Mesenchymal stem cell (in vitro differentiated cells and primary cell): ENCODE measurements around the gene DDX46.

Experiments
- DNase-seq: peaks from one replicate; pipeline ENCODE4 v3.0.0-alpha.2; 2013
- H2AFZ ChIP-seq: one replicate; pipeline ENCODE4 v1.6.1; 2013; ENCODE audit warnings: low read depth, mild to moderate bottlenecking, control low read depth, inconsistent platforms, low read length, moderate library complexity
- H2AK5ac ChIP-seq: 2 replicates; pipeline ENCODE4 v1.6.1; 2013; ENCODE audit warnings: low read length, moderate library complexity, mild to moderate bottlenecking, inconsistent platforms; ENCODE audit not compliant: severe bottlenecking
- H2BK120ac ChIP-seq: one replicate; pipeline ENCODE4 v1.6.1; 2013; ENCODE audit warnings: low read depth, mild to moderate bottlenecking, inconsistent platforms, low read length, moderate library complexity
- H2BK12ac ChIP-seq, 2 experiments: one replicate each; pipeline ENCODE4 v1.6.1; 2013; ENCODE audit warnings: inconsistent platforms in 2 of 2, low read length in 2 of 2, mild to moderate bottlenecking in 2 of 2, moderate library complexity in 2 of 2, control low read depth in 1 of 2
- H2BK15ac ChIP-seq: one replicate; pipeline ENCODE4 v1.6.1; 2013; ENCODE audit warnings: mild to moderate bottlenecking, low read depth, inconsistent platforms; ENCODE audit not compliant: poor library complexity, severe bottlenecking
- H2BK5ac ChIP-seq: 2 replicates; pipeline ENCODE4 v1.6.1; 2013; ENCODE audit warnings: low read depth, mild to moderate bottlenecking, low read length, control low read depth, inconsistent platforms; ENCODE audit not compliant: poor library complexity, severe bottlenecking
- H3K14ac ChIP-seq, 2 experiments: one replicate each; pipeline ENCODE4 v1.6.1; 2013; ENCODE audit warnings: inconsistent platforms in 2 of 2, low read length in 2 of 2, control low read depth in 1 of 2, mild to moderate bottlenecking in 1 of 2, moderate library complexity in 1 of 2
- H3K18ac ChIP-seq, 2 experiments: one replicate each; pipeline ENCODE4 v1.6.1; 2013; ENCODE audit warnings: inconsistent platforms in 2 of 2, low read length in 2 of 2, control low read depth in 1 of 2, low read depth in 1 of 2, mild to moderate bottlenecking in 1 of 2
- H3K23ac ChIP-seq, 2 experiments: one replicate each; pipeline ENCODE4 v1.6.1; 2013; ENCODE audit warnings: inconsistent platforms in 2 of 2, low read length in 2 of 2, mild to moderate bottlenecking in 2 of 2, moderate library complexity in 2 of 2, control low read depth in 1 of 2
- H3K27ac ChIP-seq: 2 replicates; pipeline ENCODE4 v1.5.1; 2013; ENCODE audit warnings: mild to moderate bottlenecking, moderate library complexity, low read length, control low read depth, inconsistent platforms; ENCODE audit not compliant: poor library complexity, severe bottlenecking
- H3K27me3 ChIP-seq, 2 experiments: 2 replicates each; pipeline versions ENCODE4 v1.6.1 to v1.7.0; 2013; ENCODE audit warnings: low read length in 2 of 2, mild to moderate bottlenecking in 2 of 2, moderate library complexity in 2 of 2, control low read depth in 1 of 2, inconsistent platforms in 1 of 2; ENCODE audit not compliant: control insufficient read depth in 1 of 2, insufficient read depth in 1 of 2
- H3K36me3 ChIP-seq, 2 experiments: 2 replicates each; pipeline versions ENCODE4 v1.6.1 to v1.7.0; 2013; ENCODE audit warnings: low read length in 2 of 2, control low read depth in 1 of 2, inconsistent platforms in 1 of 2, low read depth in 1 of 2, mild to moderate bottlenecking in 1 of 2; ENCODE audit not compliant: insufficient read depth in 2 of 2, control insufficient read depth in 1 of 2
- H3K4ac ChIP-seq, 2 experiments: one replicate each; pipeline ENCODE4 v1.6.1; 2013; ENCODE audit warnings: inconsistent platforms in 2 of 2, low read length in 2 of 2, mild to moderate bottlenecking in 2 of 2, moderate library complexity in 2 of 2, control low read depth in 1 of 2, low read depth in 1 of 2
- H3K4me1 ChIP-seq: 2 replicates; pipeline ENCODE4 v1.6.1; 2013; ENCODE audit warnings: low read depth, low read length, control low read depth; ENCODE audit not compliant: control insufficient read depth, insufficient read depth
- H3K4me2 ChIP-seq: 2 replicates; pipeline ENCODE4 v1.6.1; 2013; ENCODE audit warnings: low read length, mild to moderate bottlenecking, inconsistent platforms; ENCODE audit not compliant: poor library complexity, severe bottlenecking
- H3K4me3 ChIP-seq, 2 experiments: 2 replicates each; pipeline versions ENCODE4 v1.5.1 to v1.7.0; 2013; ENCODE audit warnings: low read length in 2 of 2, mild to moderate bottlenecking in 2 of 2, control low read depth in 1 of 2, low read depth in 1 of 2; ENCODE audit not compliant: insufficient read depth in 1 of 2
- H3K79me1 ChIP-seq: replicated peaks from 2 replicates; pipeline ENCODE4 v1.6.1; 2013; ENCODE audit warnings: mild to moderate bottlenecking, control low read depth, low read length, inconsistent platforms; ENCODE audit not compliant: poor library complexity, severe bottlenecking
- H3K9ac ChIP-seq: 2 replicates; pipeline ENCODE4 v1.7.0; 2013; ENCODE audit warnings: mild to moderate bottlenecking, low read length, moderate library complexity
- H3K9me3 ChIP-seq: 2 replicates; pipeline ENCODE4 v1.7.0; 2013; ENCODE audit warnings: mild to moderate bottlenecking, low read length; ENCODE audit not compliant: control insufficient read depth
- H4K8ac ChIP-seq: one replicate; pipeline ENCODE4 v1.6.1; 2013; ENCODE audit warnings: inconsistent platforms, mild to moderate bottlenecking, low read length, moderate library complexity
- H4K91ac ChIP-seq: one replicate; pipeline ENCODE4 v1.6.1; 2013; ENCODE audit warnings: mild to moderate bottlenecking, low read length, inconsistent platforms
- WGBS: methylation state at CpG from one replicate; pipeline ENCODE4 v1.1.7; 2013; ENCODE audit warnings: mixed read lengths; 5-methylcytosine and 5-hydroxymethylcytosine counted together

DDX46 gene

DNA sequence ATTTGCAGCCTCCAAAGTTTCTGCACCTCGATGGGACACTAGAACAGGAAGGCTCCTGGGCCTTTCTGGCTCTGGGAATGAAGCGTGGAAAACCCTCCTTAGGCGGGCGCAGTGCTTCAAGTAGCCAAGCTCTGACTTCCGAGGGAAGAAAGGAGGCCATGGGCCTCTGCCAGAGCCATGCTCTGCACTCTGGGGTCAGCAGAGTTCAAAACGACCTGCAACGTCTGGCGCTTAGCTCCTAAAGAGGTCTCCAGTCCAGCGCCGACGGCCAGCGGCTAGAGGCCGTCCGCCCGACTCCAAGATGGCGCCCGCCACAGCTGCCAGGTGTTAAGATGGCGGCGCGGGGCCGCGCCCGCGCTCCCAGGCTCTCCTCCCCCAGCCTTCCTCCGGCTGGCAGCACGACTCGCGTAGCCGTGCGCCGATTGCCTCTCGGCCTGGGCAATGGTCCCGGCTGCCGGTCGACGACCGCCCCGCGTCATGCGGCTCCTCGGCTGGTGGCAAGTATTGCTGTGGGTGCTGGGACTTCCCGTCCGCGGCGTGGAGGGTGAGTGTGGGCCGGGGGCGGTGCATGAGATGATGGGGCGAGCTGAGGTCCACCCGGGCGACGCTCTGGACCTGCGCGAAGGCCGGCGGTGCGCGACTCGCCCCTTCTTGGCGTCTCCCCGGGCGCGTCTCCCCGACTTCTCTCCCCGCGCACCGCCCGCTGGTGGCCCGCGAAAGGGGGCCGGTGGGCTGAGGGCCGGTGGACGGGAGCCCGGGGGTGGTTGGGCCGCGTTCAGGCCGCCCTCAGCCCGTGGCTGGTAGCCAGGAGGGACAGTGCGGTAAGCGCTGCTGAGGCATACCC lies 115.6 kb downstream of the DDX46 start, which contains the start of gene TXNDC15:
TXNDC15 (plus strand) TSS at position 385 of the 844 bp plus-strand sequence; CDS start at position 442, 57 bp downstream.
- Histone ChIP-seq H3K4me2 (peak within 1 kb of the TSS; percentile 68), H3K23ac (peak within 1 kb of the TSS in 1 of 2 experiments; percentile 86), H4K8ac (peak within 1 kb of the TSS; percentile 99), H3K79me1 (peaks cover 23% of the 10 kb centered on the region), H3K27ac (peak within 1 kb of the TSS; percentile 87), H3K14ac (peak within 1 kb of the TSS in 1 of 2 experiments; percentile 94), H2AK5ac (peak within 1 kb of the TSS; percentile 61), H3K4me1 (peaks cover 6% of the 10 kb centered on the region), H2BK120ac (peak within 1 kb of the TSS; percentile 91), H2AFZ (peak within 1 kb of the TSS; percentile 88), H2BK5ac (peak within 1 kb of the TSS; percentile 77), H4K91ac (peak within 1 kb of the TSS; percentile 100), H3K18ac (peak within 1 kb of the TSS; percentile 93 to 100), H3K27me3 (no peaks in the 10 kb centered on the region), H3K9ac (peak within 1 kb of the TSS; percentile 91), H3K4me3 (peak within 1 kb of the TSS; percentile 90 to 94), H3K36me3 (peaks cover 0 to 9% of the 10 kb centered on the region in 2 experiments), H2BK15ac (peak within 1 kb of the TSS; percentile 94), H3K9me3 (no peaks in the 10 kb centered on the region), H3K4ac (peak within 1 kb of the TSS; percentile 93 to 99), H2BK12ac (peak within 1 kb of the TSS in 1 of 2 experiments; percentile 40)
- 4% methylated on average over 57 of the region's 79 CpGs for WGBS
- DNase-seq, result peak; percentile 88

DNA sequence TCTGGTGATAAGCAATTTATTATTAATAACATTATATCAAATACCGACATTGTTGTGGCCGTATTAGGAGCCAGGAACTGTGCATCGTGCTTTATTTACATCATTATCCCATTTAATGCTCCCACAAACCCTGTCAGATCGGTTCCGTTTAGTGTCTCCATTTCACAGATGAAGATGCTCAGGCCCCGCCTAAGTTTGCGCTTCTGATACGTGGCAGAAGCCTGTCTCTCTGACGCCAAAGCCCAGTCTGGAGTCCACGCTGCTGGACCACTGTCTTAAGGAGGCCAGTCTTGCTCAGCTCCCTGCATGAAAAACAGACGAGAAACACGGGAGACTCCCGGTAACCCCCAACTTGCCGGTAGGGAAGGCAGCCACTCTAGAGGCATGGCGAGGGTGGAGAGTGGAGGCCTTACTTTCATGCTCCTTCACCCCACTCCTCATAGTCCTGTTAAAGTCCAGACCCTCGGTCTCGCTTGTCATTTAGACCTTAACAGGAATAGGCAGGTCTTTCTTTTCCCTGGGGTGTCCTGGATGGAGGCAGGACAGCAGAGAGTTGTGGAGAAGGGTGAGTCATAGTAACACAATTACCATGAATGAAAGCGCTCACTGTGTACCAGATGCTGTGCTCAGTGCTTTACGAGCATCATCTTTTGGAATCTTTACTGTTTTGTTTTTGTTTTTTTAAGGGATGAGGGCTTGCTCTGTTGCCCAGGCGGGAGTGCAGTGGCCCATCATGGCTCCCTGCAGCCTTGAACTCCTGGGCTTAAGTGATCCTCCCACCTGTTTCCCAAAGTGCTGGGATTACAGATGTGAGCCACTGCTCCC lies 116.5 kb downstream of the DDX46 start:
- Histone ChIP-seq H2BK15ac (peak overlapping the region; percentile 94), H3K27me3 (no peaks in the 10 kb centered on the region), H3K14ac (peak overlapping the region in 1 of 2 experiments; percentile 90), H4K91ac (no peak overlapping the region), H2BK5ac (peak overlapping the region; percentile 68), H3K4me2 (peak overlapping the region; percentile 68), H3K4me3 (peak overlapping the region; percentile 90 to 94), H3K27ac (peak overlapping the region; percentile 73), H3K9ac (peak overlapping the region; percentile 91), H2AFZ (peak overlapping the region; percentile 88), H3K4ac (peak overlapping the region; percentile 30 to 93), H3K23ac (peak overlapping the region in 1 of 2 experiments; percentile 83), H2BK120ac (no peak overlapping the region), H3K36me3 (peaks cover 0 to 9% of the 10 kb centered on the region in 2 experiments), H3K79me1 (peaks cover 26% of the 10 kb centered on the region), H3K18ac (peak overlapping the region; percentile 91 to 100), H4K8ac (peak overlapping the region; percentile 99), H2AK5ac (no peak overlapping the region), H3K9me3 (no peaks in the 10 kb centered on the region), H3K4me1 (peaks cover 6% of the 10 kb centered on the region), H2BK12ac (no peak overlapping the region)
- DNase-seq, result peak; percentile 89
- WGBS, result 5% methylated on average over 18 of the region's 20 CpGs

DNA sequence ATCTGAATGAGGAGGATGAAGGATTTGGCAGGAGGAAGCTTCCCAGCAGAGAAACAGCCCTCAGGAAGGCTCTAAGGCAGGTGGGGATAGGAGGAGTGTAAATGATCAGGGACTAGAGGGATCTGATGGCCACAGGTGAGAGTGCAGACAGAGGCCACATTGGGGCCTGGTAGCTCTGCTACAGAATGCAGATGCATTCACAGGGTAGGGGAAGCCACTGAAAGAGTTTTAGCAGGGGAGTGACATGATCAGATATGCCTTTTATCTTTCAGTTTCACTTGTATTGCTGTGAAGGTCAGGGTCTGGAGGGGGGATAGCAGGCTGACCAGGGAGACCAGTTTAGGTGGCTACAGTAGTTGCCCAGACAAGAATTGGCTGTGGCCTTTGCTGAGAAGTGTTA lies 118.6 kb downstream of the DDX46 start:
- Histone ChIP-seq H4K91ac (no peak overlapping the region), H2AK5ac (no peak overlapping the region), H3K4me2 (no peak overlapping the region), H3K4me3 (no peak overlapping the region), H3K4ac (peak overlapping the region in 1 of 2 experiments; percentile 49), H2BK15ac (no peak overlapping the region), H3K27ac (no peak overlapping the region), H3K79me1 (peaks cover 29% of the 10 kb centered on the region), H3K23ac (no peak overlapping the region), H2BK5ac (no peak overlapping the region), H3K14ac (no peak overlapping the region), H2BK120ac (no peak overlapping the region), H2BK12ac (no peak overlapping the region), H3K36me3 (peaks cover 0 to 9% of the 10 kb centered on the region in 2 experiments), H3K9me3 (no peaks in the 10 kb centered on the region), H2AFZ (no peak overlapping the region), H3K18ac (no peak overlapping the region), H3K27me3 (no peaks in the 10 kb centered on the region), H3K9ac (no peak overlapping the region), H4K8ac (no peak overlapping the region), H3K4me1 (peaks cover 5% of the 10 kb centered on the region)
- DNase-seq, result no peak

DNA sequence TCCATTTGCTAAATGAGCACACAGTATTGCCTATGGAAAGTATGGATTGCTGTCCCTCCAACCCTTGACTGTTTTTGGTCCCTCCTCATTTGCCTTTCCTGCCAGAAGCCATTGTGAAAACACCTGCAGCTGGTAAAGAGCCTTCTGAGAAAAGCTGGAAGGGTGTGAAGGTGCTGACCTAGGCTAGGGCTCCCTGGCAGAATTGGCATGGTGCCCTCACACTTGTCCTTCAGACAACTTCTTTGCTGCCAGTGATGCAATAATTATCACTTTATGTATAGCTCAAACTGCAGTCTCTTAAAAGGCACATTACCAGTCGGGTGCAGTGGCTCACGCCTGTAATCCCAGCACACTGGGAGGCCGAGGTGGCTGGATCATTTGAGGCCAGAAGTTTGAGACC lies 119.8 kb downstream of the DDX46 start:
- Histone ChIP-seq H3K9ac (no peak overlapping the region), H2BK12ac (no peak overlapping the region), H2BK5ac (no peak overlapping the region), H3K18ac (no peak overlapping the region), H3K9me3 (no peaks in the 10 kb centered on the region), H3K4me1 (peaks cover 5% of the 10 kb centered on the region), H3K79me1 (peaks cover 32% of the 10 kb centered on the region), H4K91ac (no peak overlapping the region), H3K4me2 (no peak overlapping the region), H3K36me3 (peaks cover 0 to 9% of the 10 kb centered on the region in 2 experiments), H3K23ac (no peak overlapping the region), H4K8ac (no peak overlapping the region), H3K4ac (no peak overlapping the region), H3K14ac (no peak overlapping the region), H2BK120ac (no peak overlapping the region), H3K27me3 (no peaks in the 10 kb centered on the region), H2AK5ac (no peak overlapping the region), H2BK15ac (no peak overlapping the region), H3K27ac (no peak overlapping the region), H2AFZ (no peak overlapping the region), H3K4me3 (no peak overlapping the region)
- no peak for DNase-seq
- WGBS, result 100% methylated on average over 3 of the region's 3 CpGs
